K562 (cell line): ENCODE measurements around the gene HSPB2. TPM values are rescaled to one million over a fixed set of nuclear protein-coding genes. Genes with fewer than 3 reads are reported as not detected.

ENCODE experiments used
- ARID3A ChIP-seq: IDR thresholded peaks from 2 replicates; pipeline ENCODE4 v1.6.1; 2012; ENCODE audit warnings: low read depth, low read length, improper control_type of control experiment, borderline replicate concordance
- CCNT2 ChIP-seq: IDR thresholded peaks from 2 replicates; pipeline ENCODE4 v1.6.1; 2011; ENCODE audit warnings: borderline replicate concordance, low read depth, mild to moderate bottlenecking, moderate library complexity, mixed read lengths, low read length; ENCODE audit not compliant: insufficient read length; ENCODE audit errors: extremely low read depth
- CLOCK ChIP-seq: fragments of 250-450 bp; sonication (Bioruptor Pico); IDR thresholded peaks from 2 replicates; pipeline ENCODE4 v1.4.0; 2020; ENCODE audit warnings: mild to moderate bottlenecking, moderate library complexity, borderline replicate concordance
- CTCF ChIP-seq, 3 experiments: IDR thresholded peaks in 2 of 3; conservative IDR thresholded peaks in 1 of 3; 2 replicates each; pipeline ENCODE4 v1.5.1; 2011 to 2012; ENCODE audit warnings: low read length in 3 of 3, mild to moderate bottlenecking in 3 of 3, control low read depth in 2 of 3, improper control_type of control experiment in 1 of 3, inconsistent platforms in 1 of 3, low read depth in 1 of 3, mixed read lengths in 1 of 3, moderate library complexity in 1 of 3; ENCODE audit not compliant: insufficient read depth in 2 of 3
- CXXC5 ChIP-seq: fragments of 250-450 bp; sonication (Bioruptor Pico); IDR thresholded peaks from 2 replicates; pipeline ENCODE4 v1.8.0; 2022; ENCODE audit warnings: inconsistent platforms, mild to moderate bottlenecking, moderate library complexity
- E2F1 ChIP-seq: sonication (generic); formaldehyde crosslinking; IDR thresholded peaks from 2 replicates; pipeline ENCODE4 v1.8.1; 2023; ENCODE audit warnings: mild to moderate bottlenecking, missing genetic modification reagents, moderate library complexity
- E2F5 ChIP-seq: sonication (generic); formaldehyde crosslinking; IDR thresholded peaks from 2 replicates; pipeline ENCODE4 v1.8.0; 2022; ENCODE audit warnings: mild to moderate bottlenecking, missing genetic modification reagents
- E2F6 ChIP-seq, 2 experiments: IDR thresholded peaks; 2 replicates each; pipeline ENCODE4 v1.6.1; 2011; ENCODE audit warnings: borderline replicate concordance in 1 of 2, control low read depth in 1 of 2, low read depth in 1 of 2, low read length in 1 of 2, mild to moderate bottlenecking in 1 of 2, mixed read lengths in 1 of 2, moderate library complexity in 1 of 2; ENCODE audit not compliant: insufficient read depth in 1 of 2, insufficient read length in 1 of 2, poor library complexity in 1 of 2, severe bottlenecking in 1 of 2; ENCODE audit errors: extremely low read depth in 1 of 2
- KAT2B ChIP-seq: IDR thresholded peaks from one replicate; pipeline ENCODE4 v1.6.1; 2012; ENCODE audit warnings: low read depth, mild to moderate bottlenecking, control low read depth, inconsistent platforms, low read length, moderate library complexity
- LEF1 ChIP-seq: fragments of 450-650 bp; IDR thresholded peaks from 2 replicates; pipeline ENCODE4 v1.6.1; 2016; ENCODE audit warnings: mild to moderate bottlenecking
- POLR3A ChIP-seq: IDR thresholded peaks from 2 replicates; pipeline ENCODE4 v1.6.1; 2011; ENCODE audit warnings: borderline replicate concordance, mild to moderate bottlenecking, moderate library complexity; ENCODE audit not compliant: insufficient read length, insufficient read depth; ENCODE audit errors: extremely low read depth
- RUNX1 ChIP-seq: sonication (generic); IDR thresholded peaks from 2 replicates; pipeline ENCODE4 v1.6.1; 2016; ENCODE audit warnings: antibody characterized with exemption, low read depth
- USF2 ChIP-seq: sonication (generic); formaldehyde crosslinking; IDR thresholded peaks from 2 replicates; pipeline ENCODE4 v1.5.0; 2020; ENCODE audit warnings: missing genetic modification reagents
- ZEB2 ChIP-seq: fragments of 450-650 bp; IDR thresholded peaks from 2 replicates; pipeline ENCODE4 v1.6.1; 2016
- polyA plus RNA-seq, 8 experiments: library from polyadenylated mRNA; depleted of rRNA in 4 of 8; stranded (reverse) in 5 of 8; unstranded in 3 of 8; fragments of >200 nt; fragmentation: Nextera tagmentation in 2 of 8; fragmentation: Illumina TruSeq in 1 of 8; extraction: Ambion mirVana in 2 of 8; extraction: Trizol in 1 of 8; gene quantifications; 2 replicates each; pipeline versions ENCODE4 v1.2.1 to v1.2.3, GENCODE V29; 2011 to 2014; ENCODE audit warnings: inconsistent platforms in 1 of 8, missing spikeins in 1 of 8
- total RNA-seq, 7 experiments: library from RNA; depleted of rRNA in 6 of 7; stranded (reverse); fragments of >200 nt in 6 of 7; fragmentation: Illumina TruSeq in 2 of 7; extraction: Trizol in 2 of 7; gene quantifications; 2 replicates each; pipeline versions ENCODE4 v1.2.1 to v1.2.3, GENCODE V29; 2011 to 2021; ENCODE audit warnings: low replicate concordance in 1 of 7

Gene HSPB2
- total and polyA plus RNA-seq, 9 of the 15 experiments (the other 6 are each of a cell fraction or from before 2014, with no cell fraction given), result 0.06 to 0.35 (median 0.11) TPM; not detected in 5

- TF ChIP-seq CLOCK, result no peak
- no peak for TF ChIP-seq ARID3A
- TF ChIP-seq E2F1 (CRISPR knock-in tag), result no peak; the same call in none of the 2 replicates
- TF ChIP-seq ZEB2, result no peak
- TF ChIP-seq CCNT2, result peak; percentile 70
- TF ChIP-seq RUNX1, result no peak
- TF ChIP-seq CTCF (IDR thresholded peaks at IDR 0.05 in 2 of 3, conservative IDR thresholded peaks at IDR 0.05 in 1 of 3; ENCODE audit: insufficient read depth in 2 of 3, low read depth in 1 of 3, low read length in 3 of 3), result no peak
- TF ChIP-seq POLR3A, result no peak
- TF ChIP-seq USF2, result no peak
- TF ChIP-seq KAT2B, result peak; percentile 47
- TF ChIP-seq E2F5 (CRISPR knock-in tag), result no peak
- TF ChIP-seq CXXC5 (CRISPR knock-in tag), result peak; percentile 71
- TF ChIP-seq LEF1, result peak; percentile 52
- TF ChIP-seq E2F6 (IDR thresholded peaks at IDR 0.05; ENCODE audit: borderline replicate concordance in 1 of 2, extremely low read depth in 1 of 2, insufficient read depth in 1 of 2, insufficient read length in 1 of 2, low read depth in 1 of 2, low read length in 1 of 2, poor library complexity in 1 of 2, severe bottlenecking in 1 of 2), result peak; percentile 65 to 75
Measured at GRCh38 chr11:111926505-111927391, 14.2 kb downstream of the HSPB2 start (continued).
